SU-DHL-6 (cell line): ENCODE data around the gene HNRNPUL1.

Experiments
- CTCF ChIP-seq: fragments of 200-600 bp; sonication (generic); IDR thresholded peaks from one replicate; pipeline ENCODE4 v1.5.1; 2017; ENCODE audit warnings: antibody characterized with exemption, mild to moderate bottlenecking, low read length, moderate library complexity; ENCODE audit not compliant: insufficient read depth, poor library complexity, severe bottlenecking
- EZH2phosphoT487 ChIP-seq: fragments of 200-600 bp; sonication (generic), shearing (Covaris generic); conservative IDR thresholded peaks from 2 replicates; pipeline ENCODE4 v1.6.1; 2018; ENCODE audit warnings: mild to moderate bottlenecking, antibody characterized with exemption, low read length, moderate library complexity, mixed read lengths

DNA sequence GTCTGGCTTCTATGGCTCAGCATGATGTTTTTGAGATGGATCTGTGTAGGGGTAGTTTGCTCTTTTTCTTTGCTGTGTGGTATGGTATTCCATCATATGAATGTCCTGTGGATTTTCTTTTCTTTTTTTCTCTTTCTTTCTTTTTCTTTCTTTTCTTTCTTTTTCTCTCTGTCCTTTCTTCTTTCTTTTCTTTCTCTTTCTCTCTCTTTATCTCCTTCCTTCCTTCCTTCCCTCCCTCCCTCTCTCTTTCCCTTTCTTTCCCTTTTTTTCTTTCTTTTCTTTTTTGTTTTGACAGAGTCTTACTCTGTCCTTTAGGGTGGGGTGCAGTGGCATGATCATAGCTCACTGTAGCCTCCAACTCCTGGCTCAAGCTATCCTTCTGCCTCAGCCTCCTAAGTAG is 9.0 kb upstream of the HNRNPUL1 start:
- TF ChIP-seq CTCF (no peak), EZH2phosphoT487 (no peak)
